ENCODE data around the gene FCHSD2.
"Not testable (repeated sequence)": the region's sequence is repeated elsewhere in the genome, so short reads cannot be mapped to it uniquely, and the experiment has no call there.

FCHSD2 gene

DNA sequence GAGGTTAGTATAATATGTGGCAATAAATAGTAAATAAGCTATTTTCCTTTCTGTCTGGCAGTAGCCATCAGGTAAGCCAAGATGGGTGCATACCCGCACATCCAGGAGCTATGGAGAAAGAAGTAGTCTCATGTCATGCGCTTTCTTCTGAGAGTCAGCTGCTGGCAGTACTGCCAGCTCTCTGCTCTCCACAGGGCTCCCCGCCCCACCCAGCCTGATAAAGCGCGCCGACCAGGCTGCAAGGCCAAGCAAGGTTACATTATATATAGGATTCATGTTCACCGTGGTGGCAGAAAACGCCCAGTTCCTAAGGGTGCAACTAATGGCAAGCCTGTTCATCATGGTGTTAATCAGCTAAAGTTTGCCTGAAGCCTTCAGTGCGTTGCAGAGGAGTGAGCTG, 201.7 kb downstream of the FCHSD2 start:
- no peak for DNase-seq (ENCODE audit: low read depth in 3 of 3, low spot score in 1 of 3)

DNA sequence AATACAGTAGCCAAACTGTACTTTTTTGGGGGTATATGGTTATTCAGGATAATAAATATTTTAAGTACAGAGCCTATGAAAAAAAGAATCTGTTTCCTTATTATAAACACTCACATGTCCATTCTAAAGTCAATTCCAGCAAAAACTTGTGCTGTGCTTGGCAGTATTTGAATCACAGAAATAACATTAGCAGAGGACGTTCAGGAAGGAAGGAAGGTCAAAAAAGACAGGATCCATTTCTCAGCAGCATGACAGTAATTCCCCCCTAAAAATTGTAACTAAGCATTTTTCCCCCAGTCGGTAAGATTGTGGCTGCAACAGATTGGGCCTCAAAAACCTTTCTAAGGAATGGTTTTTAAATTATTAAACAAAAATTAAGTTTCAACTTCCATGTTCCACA, 203.1 kb downstream of the FCHSD2 start:
- no peak for DNase-seq (ENCODE audit: low read depth in 3 of 3, low spot score in 1 of 3)

DNA sequence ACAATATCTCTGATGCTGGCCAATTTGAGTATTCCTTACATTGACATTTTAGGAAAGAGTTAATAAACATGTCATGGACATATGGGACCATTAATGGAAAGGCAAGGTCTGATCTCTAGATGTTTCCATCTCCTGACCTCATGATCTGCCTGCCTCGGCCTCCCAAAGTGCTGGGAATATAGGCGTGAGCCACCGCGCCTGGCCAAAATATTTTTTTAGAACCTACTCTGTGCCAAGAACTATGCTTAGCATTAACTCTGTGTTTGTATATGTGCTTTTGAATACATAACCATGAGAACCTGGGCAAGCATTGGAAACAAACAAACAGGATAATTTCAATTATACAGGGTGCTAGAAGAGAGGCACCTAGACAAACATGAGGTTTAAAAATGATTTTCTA, 204.7 kb downstream of the FCHSD2 start:
- DNase-seq (ENCODE audit: low read depth in 3 of 3, low spot score in 1 of 3) = no peak

DNA sequence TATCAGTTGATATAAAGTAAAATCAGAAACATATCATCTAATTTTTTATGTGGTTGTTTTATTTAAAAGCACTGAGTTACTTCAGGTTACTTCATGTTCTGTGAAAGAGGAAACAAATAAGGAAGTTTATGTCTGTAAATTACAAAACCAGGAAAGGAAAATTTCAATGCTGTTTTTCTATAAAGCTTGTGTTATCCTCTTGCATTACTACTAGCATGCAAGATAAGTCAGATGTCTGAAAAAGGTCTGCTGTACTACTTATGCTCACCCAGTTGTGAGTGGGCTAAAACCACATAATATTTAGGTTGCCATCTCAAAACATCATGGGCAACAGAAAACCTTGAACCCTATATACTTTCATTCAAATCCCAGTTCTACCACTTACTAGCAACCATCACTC, 206.4 kb downstream of the FCHSD2 start:
- DNase-seq (ENCODE audit: low read depth in 3 of 3, low spot score in 1 of 3) = no peak

DNA sequence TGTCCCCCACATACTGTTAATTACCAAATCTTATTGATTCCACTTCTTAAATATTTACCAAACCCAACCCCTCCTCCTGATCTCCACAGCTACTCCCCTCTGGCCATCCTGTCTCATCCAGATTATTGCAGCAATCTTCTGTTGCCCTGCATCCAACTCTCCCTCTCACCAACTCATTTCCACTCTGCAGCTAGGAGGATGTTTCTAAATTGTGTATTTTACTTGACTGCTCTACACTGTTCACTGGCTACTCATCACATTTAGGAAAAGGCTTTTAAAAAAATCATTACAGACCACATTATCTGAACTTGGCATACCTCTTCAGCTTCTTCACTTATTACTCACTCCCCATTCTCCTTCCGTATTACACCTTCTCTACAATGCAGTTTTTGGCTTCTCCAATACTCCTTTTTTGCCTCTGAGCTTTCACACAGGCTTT, 210.0 kb downstream of the FCHSD2 start:
- DNase-seq (ENCODE audit: low read depth in 3 of 3, low spot score in 1 of 3) = no peak

DNA sequence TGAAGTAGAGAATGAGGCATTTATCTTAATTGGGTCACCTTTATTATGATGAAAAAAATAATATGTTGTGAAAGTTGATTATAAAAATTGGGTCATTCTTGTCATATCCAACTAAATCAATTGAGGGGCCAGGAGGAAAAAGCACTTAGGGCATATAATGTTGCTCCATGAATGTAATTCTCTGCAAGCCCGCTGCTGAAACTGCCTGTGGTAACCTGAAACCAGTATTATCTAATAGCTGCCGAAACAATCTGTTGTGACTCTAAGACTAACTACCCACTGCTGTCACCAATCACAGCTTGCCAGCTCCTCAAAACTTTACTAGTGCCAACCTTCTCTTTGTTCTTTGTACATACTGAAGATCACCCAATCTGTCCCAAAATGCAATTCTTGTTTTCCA, 212.1 kb downstream of the FCHSD2 start:
- no peak for DNase-seq (ENCODE audit: low read depth in 3 of 3, low spot score in 1 of 3)

DNA sequence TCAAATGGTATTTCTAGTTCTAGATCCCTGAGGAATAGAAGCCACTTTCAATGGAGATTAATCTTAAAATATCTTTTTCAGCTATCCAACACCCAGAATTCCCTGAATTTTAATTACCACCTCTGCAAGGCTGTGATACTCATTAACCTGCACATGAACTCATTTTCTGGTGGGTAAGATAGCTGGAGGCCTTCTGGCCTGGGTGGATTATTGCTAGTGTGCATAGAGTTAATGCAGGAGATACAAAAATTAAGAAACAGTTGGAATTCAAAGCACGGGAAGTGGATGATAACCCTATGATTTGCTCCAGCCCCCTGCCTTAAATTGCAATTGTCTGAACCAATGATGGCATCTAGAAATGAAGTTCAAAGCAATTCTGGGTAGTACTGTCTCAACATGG, 212.9 kb downstream of the FCHSD2 start:
- DNase-seq (ENCODE audit: low read depth in 3 of 3, low spot score in 1 of 3) = no peak

DNA sequence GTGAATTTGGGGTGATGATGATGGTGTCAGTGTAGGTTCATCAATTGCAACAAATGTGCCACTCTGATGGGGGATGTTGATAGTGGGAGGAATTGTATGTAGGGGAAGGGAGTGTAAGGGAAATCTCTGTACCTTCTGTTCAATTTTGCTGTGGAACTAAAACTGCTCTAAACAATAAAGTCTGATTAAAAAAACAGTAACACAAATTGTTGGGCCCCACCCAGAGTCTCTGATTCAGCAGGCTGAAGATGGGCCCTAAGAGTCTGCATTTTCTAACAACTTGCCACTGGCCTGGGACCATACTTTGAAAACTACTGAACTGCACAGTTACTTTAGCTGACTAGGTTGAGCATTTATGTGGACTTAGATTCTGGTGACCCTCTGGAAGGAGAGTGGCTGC, 214.7 kb downstream of the FCHSD2 start:
- no peak for DNase-seq (ENCODE audit: low read depth in 3 of 3, low spot score in 1 of 3)

DNA sequence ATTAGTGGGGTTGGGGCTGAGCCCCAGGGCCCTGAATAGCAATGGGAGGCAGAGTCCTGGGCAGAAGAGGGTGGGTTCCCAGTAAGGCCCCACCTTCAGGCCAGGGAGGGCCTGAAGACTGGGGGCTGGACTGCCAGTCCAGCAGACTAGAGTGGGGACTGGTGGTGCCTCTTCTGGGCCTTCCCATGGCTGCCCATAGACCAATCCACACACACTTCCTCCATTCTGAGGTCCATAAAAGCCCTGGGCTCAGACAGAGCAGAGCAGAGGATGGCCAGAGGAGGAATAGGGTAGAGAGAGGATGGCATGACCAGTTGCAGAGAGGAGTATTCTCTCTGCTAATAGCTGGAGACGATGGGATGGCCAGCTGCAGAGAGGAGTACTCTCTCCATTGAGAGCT, 216.0 kb downstream of the FCHSD2 start:
- no peak for DNase-seq (ENCODE audit: low read depth in 3 of 3, low spot score in 1 of 3)

DNA sequence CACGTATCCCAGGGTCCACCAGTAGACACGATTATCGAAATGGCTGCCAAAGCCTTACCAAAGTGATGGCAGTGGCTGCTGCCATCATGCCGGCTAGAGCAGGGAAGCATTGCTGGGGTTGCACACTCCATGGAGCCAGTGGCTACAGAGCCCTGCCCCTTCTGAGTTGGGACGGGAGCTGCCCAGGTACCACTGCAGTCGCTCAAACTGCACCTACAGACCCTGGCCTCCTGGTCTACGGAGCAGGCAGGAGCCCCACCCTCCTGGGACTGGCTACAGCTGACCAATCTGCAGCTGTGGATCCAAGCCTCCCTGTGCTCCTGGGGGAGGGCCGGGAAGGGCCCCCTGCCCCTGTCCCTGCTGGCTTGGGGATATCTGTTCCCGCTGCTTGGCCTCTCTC, 216.5 kb downstream of the FCHSD2 start:
- DNase-seq (ENCODE audit: low read depth in 3 of 3, low spot score in 1 of 3) = no peak

DNA sequence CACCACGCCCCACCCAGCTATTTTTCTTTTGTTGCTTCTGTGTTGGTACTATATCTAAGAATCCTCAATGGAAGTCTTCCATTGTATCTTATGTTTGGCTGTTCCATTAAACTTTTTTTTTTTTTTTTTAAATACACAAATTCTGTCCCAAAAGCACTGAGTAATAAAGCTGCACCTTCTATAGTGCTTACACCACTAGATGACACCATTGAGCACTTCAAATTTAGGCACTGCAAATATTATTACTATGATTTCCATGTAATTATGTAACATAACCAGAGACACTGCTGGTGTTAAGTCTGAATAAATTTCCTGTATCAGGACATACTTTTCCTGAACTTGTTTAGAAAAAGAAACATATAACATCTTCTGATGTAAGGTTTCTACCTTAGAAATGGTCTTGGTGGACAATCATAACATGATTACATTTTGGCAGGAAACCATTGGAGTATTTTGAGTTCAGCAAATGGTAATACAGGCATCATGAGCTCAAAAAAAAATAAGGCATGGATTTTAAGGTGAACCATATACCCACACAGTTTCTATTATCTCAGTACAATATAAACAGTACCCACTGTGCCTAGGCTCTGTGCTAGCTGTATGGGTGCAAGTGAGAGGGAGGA, 217.4 kb downstream of the FCHSD2 start:
- no peak for DNase-seq (ENCODE audit: low read depth in 3 of 3, low spot score in 1 of 3)

DNA sequence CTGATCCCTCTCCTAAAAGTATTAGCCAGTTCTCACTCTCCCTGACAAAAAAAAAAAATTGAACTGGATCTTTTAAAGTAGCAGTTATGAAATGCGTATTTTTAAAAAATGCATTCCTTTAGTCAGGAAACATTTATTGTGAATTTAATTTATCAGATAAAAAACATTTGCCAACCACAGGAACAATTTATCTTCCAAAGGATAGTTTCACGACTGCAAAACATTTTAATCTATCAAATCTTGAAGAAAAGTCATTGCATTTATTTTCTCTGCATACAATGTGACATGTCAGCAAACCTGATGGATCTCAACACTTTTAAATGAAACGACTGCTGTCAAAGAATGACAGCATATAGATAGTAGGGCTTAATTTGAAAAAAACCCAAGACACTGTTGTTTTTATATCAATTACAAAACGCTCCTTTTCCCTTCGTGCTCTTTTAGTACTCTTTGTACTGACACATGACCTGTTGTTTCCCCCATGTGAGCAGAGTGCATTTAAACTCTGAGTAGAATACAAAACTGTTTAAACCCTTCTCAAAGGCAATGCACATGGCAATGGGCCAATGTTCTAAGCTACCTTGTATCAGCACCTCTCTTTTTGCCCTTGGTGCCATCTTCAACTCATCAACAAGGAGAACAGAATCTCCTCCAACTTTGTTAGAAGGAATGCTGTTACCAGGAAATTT, 220.9 kb downstream of the FCHSD2 start:
- no peak for DNase-seq (ENCODE audit: low read depth in 3 of 3, low spot score in 1 of 3)

DNA sequence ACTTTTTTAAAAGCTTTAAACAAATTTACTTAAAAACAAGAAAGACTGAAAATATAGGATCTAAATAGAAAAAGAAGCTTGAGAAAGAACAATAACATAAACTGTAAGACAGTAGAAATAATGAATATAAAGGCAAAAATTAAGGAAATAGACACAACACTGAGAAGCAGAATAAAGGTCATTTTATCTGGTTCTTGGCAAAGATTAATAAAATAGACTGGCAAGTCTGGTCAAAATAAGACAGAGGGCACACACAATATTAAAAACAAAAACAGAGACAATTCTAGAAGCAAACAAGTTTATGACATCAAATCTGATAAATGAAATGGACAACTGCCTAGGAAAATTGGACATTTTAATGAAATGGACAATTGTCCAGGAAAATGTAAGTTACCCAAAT, 222.1 kb downstream of the FCHSD2 start:
- no peak for DNase-seq (ENCODE audit: low read depth in 3 of 3, low spot score in 1 of 3)

DNA sequence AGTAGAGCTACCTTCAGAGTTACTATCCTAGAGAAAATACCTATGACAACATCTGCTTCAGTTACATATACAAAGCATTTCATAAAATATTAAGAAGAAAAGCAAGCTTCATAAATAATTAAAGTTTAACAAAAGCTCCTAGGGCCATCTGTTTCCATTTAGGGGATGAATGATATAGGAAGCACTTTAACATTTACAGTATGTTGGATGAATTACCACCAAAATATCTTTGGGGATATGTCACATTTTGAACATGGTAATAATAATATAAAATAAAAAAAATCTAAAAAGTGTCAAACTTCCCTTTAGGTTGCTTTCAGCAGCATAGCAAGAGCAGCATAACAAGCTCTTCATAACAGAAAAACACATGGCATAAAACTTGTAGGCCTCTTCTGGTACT, 223.3 kb downstream of the FCHSD2 start:
- DNase-seq (ENCODE audit: low read depth in 3 of 3, low spot score in 1 of 3) = no peak

DNA sequence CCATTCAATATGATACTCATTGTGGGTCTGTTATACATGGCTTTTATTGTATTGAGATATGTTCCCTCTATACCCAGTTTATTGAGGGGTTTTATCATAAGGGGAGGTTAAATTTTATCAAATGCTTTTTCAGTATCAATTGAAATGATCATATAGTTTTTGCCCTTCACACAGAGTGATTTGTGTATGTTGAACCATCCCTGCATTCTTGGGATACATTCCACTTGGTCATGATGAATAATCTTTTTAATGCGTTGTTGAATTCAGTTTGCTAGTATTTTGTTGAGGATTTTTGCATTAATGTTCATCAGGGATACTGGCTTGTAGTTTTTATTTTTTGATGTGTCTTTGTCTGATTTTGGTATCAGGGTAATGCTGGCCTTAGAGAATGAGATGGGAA, 229.9 kb downstream of the FCHSD2 start:
- no peak for DNase-seq (ENCODE audit: low read depth in 3 of 3, low spot score in 1 of 3)

DNA sequence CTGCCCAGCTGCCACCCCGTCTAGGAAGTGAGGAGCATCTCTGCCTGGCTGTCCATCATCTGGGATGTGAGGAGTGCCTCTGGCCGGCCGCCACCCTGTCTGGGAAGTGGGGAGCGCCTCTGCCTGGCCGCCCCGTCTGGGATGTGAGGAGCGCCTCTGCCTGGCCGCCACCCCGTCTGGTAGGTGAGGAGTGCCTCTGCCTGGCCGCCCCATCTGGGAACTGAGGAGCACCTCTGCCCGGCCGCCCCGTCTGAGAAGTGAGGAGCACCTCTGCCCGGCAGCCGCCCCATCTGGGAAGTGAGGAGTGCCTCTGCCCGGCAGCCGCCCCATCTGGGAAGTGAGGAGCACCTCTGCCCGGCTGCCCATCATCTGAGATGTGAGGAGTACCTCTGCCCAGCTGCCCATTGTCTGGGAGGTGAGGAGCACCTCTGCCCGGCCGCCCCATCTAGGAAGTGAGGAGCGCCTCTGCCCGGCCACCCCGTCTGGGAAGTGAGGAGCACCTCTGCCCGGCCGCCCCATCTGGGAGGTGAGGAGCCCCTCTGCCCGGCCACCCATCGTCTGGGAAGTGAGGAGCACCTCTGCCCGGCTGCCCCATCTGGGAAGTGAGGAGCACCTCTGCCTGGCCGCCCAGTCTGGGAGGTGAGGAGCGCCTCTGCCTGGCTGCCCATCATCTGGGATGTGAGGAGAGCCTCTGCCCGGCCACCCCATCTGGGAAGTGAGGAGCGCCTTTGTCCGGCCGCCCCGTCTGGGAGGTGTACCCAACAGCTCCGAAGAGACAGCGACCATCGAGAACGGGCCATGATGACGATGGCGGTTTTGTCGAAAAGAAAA, 232.3 kb downstream of the FCHSD2 start:
- DNase-seq (ENCODE audit: low read depth in 3 of 3, low spot score in 1 of 3) = not testable (repeated sequence)

DNA sequence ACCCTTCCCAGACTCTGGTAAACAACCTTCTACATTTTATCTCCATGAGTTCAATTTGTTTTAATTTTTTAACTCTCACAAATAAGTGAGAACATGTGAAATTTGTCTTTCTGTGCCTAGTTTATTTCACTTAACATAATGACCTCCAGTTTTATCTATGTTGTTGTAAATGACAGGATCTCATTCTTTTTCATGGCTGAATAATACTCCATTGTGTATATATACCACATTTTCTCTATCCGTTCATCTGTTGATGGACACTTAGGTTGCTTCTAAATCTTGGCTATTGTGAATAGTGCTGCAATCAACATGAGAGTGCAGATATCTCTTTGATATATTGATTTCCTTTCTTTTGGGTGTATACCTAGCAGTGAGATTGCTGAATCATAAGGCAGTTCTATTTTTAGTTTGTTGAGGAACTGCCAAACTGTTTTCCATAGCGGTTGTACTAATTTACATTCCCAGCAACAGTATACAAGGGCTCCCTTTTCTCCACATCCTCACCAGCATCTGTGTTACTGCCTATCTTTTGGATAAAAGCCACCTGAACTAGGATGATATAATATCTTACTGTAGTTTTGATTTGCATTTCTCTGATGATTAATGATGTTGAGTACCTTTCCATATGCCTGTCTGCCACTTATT, 234.0 kb downstream of the FCHSD2 start:
- DNase-seq (ENCODE audit: low read depth in 3 of 3, low spot score in 1 of 3) = no peak

DNA sequence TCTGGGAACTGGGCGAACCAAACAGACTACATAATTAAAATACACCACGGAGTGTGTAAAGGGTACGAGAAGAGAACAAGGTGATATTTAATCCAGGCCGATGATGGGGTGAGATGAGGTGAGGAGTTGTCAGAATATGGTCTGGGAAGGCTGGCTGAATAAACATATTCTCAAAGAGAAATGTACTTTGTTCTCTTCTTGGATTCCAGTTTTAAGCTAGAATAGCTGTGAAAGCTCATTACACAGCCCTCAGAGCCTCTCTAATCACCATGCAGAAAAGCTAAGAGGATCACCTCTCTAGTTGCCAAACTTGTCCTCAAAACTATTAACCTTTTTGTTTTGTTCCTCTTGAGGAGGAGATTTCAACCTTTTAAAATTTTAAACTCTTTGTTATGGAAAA, 238.1 kb downstream of the FCHSD2 start:
- DNase-seq (ENCODE audit: low read depth in 3 of 3, low spot score in 1 of 3) = no peak

DNA sequence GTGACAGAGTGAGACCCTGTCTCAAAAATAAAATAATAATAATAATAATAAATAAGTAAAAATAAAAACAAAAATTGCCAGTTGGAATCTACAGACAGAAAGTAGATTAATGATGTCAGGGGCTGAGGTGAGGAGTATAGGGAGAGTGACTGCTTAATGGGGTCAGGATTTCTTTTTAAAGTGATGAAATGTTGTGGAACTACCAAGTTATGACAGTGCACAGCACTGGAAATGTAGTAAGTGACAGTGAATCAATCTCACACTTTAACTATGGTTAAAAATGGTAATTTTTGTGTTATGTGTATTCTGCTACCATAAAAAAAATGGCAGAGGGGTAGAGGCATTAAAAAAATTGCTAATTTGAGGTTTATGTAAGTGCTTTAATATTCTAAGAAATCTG, 240.7 kb downstream of the FCHSD2 start:
- DNase-seq (ENCODE audit: low read depth in 3 of 3, low spot score in 1 of 3) = no peak

DNA sequence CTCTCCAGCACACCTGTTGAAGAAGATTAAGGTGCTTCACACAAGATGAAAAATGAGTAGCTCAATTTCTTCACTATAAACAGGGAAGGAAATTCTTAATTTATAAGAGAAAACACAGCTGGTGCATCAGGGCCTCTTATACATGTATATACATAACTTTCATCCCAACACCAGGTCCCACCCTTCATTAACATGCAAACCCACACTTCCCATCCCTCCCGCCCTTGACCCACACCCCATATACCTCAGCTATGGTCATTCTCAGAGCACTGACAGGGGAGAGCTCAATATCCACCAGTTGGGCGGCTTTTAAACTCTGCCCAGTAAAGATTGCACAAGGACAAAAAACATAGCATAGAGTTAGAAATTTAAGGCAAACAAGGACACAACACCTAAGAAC, 242.1 kb downstream of the FCHSD2 start:
- DNase-seq (ENCODE audit: low read depth in 3 of 3, low spot score in 1 of 3) = no peak

DNA sequence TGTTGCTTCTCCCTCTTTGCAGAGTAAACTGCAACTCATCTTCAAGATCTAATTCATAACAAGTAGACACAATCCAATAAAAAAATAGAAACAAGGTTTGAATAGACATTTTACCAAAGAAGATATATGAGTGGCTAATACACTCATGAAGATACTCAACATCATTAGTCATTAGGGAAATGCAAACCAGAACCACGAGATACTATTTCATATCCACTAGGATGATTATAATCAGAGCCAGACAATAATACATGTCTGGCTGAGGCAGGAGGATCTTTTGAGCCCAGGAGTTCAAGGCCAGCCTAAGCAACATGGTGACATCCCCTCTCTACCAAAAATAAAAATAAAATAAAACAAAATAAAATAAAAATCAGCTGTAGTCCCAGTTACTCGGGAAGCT, 242.9 kb downstream of the FCHSD2 start:
- DNase-seq (ENCODE audit: low read depth in 3 of 3, low spot score in 1 of 3) = no peak

DNA sequence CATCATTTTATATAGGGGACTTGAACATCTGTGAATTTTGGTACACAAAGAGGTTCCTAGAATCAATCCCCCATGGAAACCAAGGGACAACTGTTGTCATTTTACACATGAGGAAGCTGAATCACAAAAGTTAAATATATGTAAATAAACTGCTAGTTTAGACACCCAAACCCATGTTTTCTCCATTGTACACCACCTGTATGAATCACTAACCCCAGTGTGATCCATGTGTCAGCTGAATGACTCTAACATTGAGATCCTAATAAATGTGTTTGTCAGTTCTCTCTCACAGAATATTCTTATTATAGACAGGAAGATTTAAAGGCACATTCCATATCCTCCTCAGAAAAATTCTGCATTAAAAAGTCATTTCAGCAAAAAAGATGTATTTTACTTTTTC, 244.6 kb downstream of the FCHSD2 start:
- DNase-seq (ENCODE audit: low read depth in 3 of 3, low spot score in 1 of 3) = no peak

Data from stimulated activated CD4-positive, alpha-beta T cell treated with anti-CD3 and anti-CD28 coated beads, TNF-alpha, amount 100 ng/mL, for 1 hour (primary cell).